IMR-90 (cell line): Measurements from ENCODE around the gene HOXB7. TPM values are rescaled to one million over a fixed set of nuclear protein-coding genes. Genes with fewer than 3 reads are reported as not detected.

Experiments
- polyA plus RNA-seq, 3 experiments: library from polyadenylated mRNA; depleted of rRNA; stranded (reverse); fragments of >200 nt; gene quantifications; 2 replicates each; pipeline ENCODE4 v1.2.3, GENCODE V29; 2012; ENCODE audit warnings: low replicate concordance in 1 of 3
- total RNA-seq: library from RNA; depleted of rRNA; stranded (reverse); fragments of >200 nt; gene quantifications from 2 replicates; pipeline ENCODE4 v1.2.3, GENCODE V29; 2012
- TF ChIP-seq, protein P1 (sequence below): conservative IDR thresholded peaks from 2 replicates; pipeline ENCODE4 v1.5.1; 2012; ENCODE audit warnings: mild to moderate bottlenecking, low read depth, low read length, improper control_type of control experiment

Gene HOXB7
- total and polyA plus RNA-seq, 2 of the 4 experiments (the other 2 are of a cell fraction) = 1.8 to 6.7 TPM

DNA sequence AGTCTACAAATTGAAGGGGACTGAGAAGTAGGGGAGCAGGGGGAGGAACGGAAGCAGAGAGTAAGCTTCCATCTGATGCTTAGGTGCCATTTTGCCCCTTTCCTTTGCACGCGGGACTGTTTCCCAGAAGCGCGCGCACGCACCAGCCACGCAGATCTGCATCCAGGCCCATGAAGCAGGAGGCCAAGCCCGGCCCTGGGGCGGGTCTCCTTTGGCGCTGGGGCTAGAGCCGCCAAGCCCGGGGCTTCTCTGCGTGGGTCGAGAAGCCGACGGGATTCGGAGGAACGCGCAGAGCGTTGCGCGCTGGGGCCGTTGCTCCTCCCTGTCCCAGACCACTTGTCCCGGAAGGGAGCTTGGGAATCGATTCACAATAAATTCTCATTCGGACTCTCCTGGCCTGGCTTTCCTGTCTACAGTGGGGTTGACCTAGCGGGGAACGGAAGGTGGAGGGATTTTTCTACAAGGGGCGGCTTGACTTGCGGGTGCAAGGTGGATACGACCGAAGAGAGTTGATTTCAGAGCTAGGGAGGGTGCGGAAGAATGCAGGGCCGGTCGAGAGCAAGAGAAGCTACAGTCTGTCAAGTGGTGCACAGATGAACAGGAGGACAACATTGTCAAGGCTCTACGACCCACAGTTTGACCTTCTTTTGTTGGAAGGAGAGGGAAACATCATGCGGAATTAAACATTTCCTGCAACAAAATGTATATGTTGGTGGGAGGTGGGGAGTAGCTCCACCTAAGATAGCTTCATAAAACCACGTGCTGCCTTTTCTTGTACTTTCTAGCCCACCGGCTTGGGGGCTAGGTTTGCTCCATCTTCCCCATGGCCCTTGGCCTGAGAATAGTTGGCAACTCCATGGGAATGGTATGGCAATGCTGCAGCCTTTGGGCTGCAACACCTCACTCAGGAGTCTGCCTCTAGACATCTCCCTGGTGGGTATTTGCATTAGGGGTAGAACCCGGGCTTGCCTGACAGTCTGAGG lies 10.9 kb upstream of the HOXB7 start (continued):
- TF ChIP-seq, protein P1, sequence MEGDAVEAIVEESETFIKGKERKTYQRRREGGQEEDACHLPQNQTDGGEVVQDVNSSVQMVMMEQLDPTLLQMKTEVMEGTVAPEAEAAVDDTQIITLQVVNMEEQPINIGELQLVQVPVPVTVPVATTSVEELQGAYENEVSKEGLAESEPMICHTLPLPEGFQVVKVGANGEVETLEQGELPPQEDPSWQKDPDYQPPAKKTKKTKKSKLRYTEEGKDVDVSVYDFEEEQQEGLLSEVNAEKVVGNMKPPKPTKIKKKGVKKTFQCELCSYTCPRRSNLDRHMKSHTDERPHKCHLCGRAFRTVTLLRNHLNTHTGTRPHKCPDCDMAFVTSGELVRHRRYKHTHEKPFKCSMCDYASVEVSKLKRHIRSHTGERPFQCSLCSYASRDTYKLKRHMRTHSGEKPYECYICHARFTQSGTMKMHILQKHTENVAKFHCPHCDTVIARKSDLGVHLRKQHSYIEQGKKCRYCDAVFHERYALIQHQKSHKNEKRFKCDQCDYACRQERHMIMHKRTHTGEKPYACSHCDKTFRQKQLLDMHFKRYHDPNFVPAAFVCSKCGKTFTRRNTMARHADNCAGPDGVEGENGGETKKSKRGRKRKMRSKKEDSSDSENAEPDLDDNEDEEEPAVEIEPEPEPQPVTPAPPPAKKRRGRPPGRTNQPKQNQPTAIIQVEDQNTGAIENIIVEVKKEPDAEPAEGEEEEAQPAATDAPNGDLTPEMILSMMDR = no peak
